Fibroblast of lung (primary cell): ENCODE data around the gene ASAP2.

Source experiments
- EZH2 ChIP-seq: IDR thresholded peaks from 2 replicates; pipeline ENCODE4 v1.5.1; 2012; ENCODE audit warnings: low read length, control low read depth, mild to moderate bottlenecking; ENCODE audit errors: missing control alignments
- TF ChIP-seq, protein P1 (sequence below), 2 donors: IDR thresholded peaks in 1 of 2; conservative IDR thresholded peaks in 1 of 2; 1 replicate in 1 of 2; 2 replicates in 1 of 2; pipeline ENCODE4 v1.5.1; 2011 to 2012; ENCODE audit warnings: low read length in 2 of 2, control low read depth in 1 of 2, inconsistent platforms in 1 of 2, low read depth in 1 of 2, mild to moderate bottlenecking in 1 of 2

DNA sequence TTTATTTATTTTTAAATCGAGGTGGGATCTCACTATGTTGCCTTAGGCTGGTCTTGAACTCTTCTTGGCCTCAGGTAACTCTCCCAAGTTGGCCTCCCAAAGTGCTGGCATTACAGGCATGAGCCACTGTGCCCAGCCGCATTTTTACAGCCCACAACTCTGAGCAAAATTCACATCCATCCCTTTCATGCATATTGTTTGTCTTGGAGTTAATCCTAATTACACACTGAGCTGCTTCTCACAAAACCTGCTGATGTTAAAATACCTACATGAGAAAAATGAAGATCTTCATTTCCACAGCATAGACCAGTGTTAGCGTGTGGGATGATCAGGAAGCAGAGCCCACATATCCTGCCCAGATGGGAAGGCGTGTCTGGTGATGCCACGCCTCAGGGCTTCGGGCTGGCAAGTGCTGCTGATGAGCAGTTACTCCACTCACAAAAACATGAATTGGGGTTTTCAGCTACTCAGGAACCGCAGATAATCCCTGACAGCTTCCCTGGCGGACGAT lies 202.1 kb downstream of the ASAP2 start:
- TF ChIP-seq, protein P1, sequence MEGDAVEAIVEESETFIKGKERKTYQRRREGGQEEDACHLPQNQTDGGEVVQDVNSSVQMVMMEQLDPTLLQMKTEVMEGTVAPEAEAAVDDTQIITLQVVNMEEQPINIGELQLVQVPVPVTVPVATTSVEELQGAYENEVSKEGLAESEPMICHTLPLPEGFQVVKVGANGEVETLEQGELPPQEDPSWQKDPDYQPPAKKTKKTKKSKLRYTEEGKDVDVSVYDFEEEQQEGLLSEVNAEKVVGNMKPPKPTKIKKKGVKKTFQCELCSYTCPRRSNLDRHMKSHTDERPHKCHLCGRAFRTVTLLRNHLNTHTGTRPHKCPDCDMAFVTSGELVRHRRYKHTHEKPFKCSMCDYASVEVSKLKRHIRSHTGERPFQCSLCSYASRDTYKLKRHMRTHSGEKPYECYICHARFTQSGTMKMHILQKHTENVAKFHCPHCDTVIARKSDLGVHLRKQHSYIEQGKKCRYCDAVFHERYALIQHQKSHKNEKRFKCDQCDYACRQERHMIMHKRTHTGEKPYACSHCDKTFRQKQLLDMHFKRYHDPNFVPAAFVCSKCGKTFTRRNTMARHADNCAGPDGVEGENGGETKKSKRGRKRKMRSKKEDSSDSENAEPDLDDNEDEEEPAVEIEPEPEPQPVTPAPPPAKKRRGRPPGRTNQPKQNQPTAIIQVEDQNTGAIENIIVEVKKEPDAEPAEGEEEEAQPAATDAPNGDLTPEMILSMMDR (conservative IDR thresholded peaks at IDR 0.05 in 1 of 2, IDR thresholded peaks at IDR 0.05 in 1 of 2; ENCODE audit: low read depth in 1 of 2, low read length in 2 of 2): no peak
- no peak for TF ChIP-seq EZH2
